IMR-90 (cell line): ENCODE measurements around the gene TFCP2. TPM values are rescaled to one million over a fixed set of nuclear protein-coding genes. Genes with fewer than 3 reads are reported as not detected.

ENCODE experiments used
- ATAC-seq: fragments of 200-7000 bp; cut with Tn5 transposase; 2 replicates; pipeline ENCODE4 v1.9.1; 2020; ENCODE audit warnings: low read depth, mild to moderate bottlenecking, moderate library complexity
- BruUV-seq: library from RNA; stranded (reverse); fragments of 400-500 nt; replicated peaks from 2 replicates; lab custom pipeline; 2021; lab: Mats Ljungman, UMichigan
- CTCF ChIA-PET: fragments of 300-600 bp; formaldehyde crosslinking; extraction: SDS; loops from one replicate; lab custom pipeline; 2021; ENCODE audit warnings: antibody characterized with exemption; lab: Yijun Ruan, JAX
- POLR2A ChIA-PET: fragments of 300-600 bp; sonication (Branson Sonifier 250); formaldehyde crosslinking; loops from one replicate; lab custom pipeline; 2022; ENCODE audit warnings: antibody characterized with exemption; ENCODE audit not compliant: unreplicated experiment; lab: Charles Lee
- DNase-seq: peaks from one replicate; pipeline ENCODE4 v3.0.0; 2013
- H2AFZ ChIP-seq: replicated peaks from 2 replicates; pipeline ENCODE3; 2013; ENCODE audit warnings: low read length, mild to moderate bottlenecking; ENCODE audit not compliant: poor library complexity
- H2AK5ac ChIP-seq: 2 replicates; pipeline ENCODE4 v1.6.1; 2013; ENCODE audit warnings: low read depth, low read length, inconsistent platforms
- H2AK9ac ChIP-seq: replicated peaks from 2 replicates; pipeline ENCODE3; 2013; ENCODE audit warnings: mild to moderate bottlenecking, low read depth, low read length, moderate library complexity; ENCODE audit not compliant: poor library complexity
- H2BK120ac ChIP-seq: 2 replicates; pipeline ENCODE4 v1.6.1; 2013; ENCODE audit warnings: low read depth, low read length, inconsistent platforms
- H2BK15ac ChIP-seq: 3 replicates; pipeline ENCODE4 v1.6.1; 2013; ENCODE audit warnings: low read depth, low read length, inconsistent platforms
- H2BK20ac ChIP-seq: 2 replicates; pipeline ENCODE4 v1.6.1; 2013; ENCODE audit warnings: low read depth, mild to moderate bottlenecking, inconsistent platforms, low read length, moderate library complexity
- H2BK5ac ChIP-seq: 2 replicates; pipeline ENCODE4 v1.6.1; 2013; ENCODE audit warnings: mild to moderate bottlenecking, low read depth, low read length, inconsistent platforms; ENCODE audit not compliant: poor library complexity, severe bottlenecking
- H3K14ac ChIP-seq: replicated peaks from 2 replicates; pipeline ENCODE4 v1.6.1; 2013; ENCODE audit warnings: low read depth, low read length, inconsistent platforms
- H3K18ac ChIP-seq: 2 replicates; pipeline ENCODE4 v1.6.1; 2013; ENCODE audit warnings: low read depth, low read length, control low read depth
- H3K23ac ChIP-seq: 2 replicates; pipeline ENCODE4 v1.6.1; 2013; ENCODE audit warnings: low read depth, low read length, inconsistent platforms
- H3K27ac ChIP-seq: 2 replicates; pipeline ENCODE4 v1.5.1; 2013; ENCODE audit warnings: mild to moderate bottlenecking, control low read depth, low read length; ENCODE audit not compliant: insufficient read depth
- H3K27me3 ChIP-seq: 2 replicates; pipeline ENCODE4 v1.6.1; 2013; ENCODE audit warnings: low read length; ENCODE audit not compliant: control insufficient read depth, insufficient read depth
- H3K36me3 ChIP-seq: 2 replicates; pipeline ENCODE4 v1.6.1; 2013; ENCODE audit warnings: low read length, mixed read lengths; ENCODE audit not compliant: control insufficient read depth, insufficient read depth
- H3K4ac ChIP-seq: 2 replicates; pipeline ENCODE4 v1.6.1; 2013; ENCODE audit warnings: low read depth, low read length, inconsistent platforms
- H3K4me1 ChIP-seq: 2 replicates; pipeline ENCODE4 v1.6.1; 2013; ENCODE audit warnings: low read length, mixed read lengths; ENCODE audit not compliant: control insufficient read depth, insufficient read depth
- H3K4me2 ChIP-seq: 2 replicates; pipeline ENCODE4 v1.6.1; 2013; ENCODE audit warnings: low read depth, mild to moderate bottlenecking, control low read depth, low read length, moderate library complexity
- H3K4me3 ChIP-seq: 2 replicates; pipeline ENCODE4 v1.5.1; 2013; ENCODE audit warnings: low read depth, mild to moderate bottlenecking, control low read depth, low read length, moderate library complexity; ENCODE audit not compliant: insufficient read depth
- H3K56ac ChIP-seq: 2 replicates; pipeline ENCODE4 v1.6.1; 2013; ENCODE audit warnings: low read length, inconsistent platforms; ENCODE audit not compliant: insufficient read depth; ENCODE audit errors: extremely low read depth
- H3K79me1 ChIP-seq, 2 experiments: 2 replicates each; pipeline ENCODE4 v1.6.1; 2013; ENCODE audit warnings: low read length in 2 of 2, inconsistent platforms in 1 of 2, low read depth in 1 of 2
- H3K9ac ChIP-seq: 2 replicates; pipeline ENCODE4 v1.6.1; 2013; ENCODE audit warnings: low read depth, low read length, control low read depth
- H3K9me1 ChIP-seq: 2 replicates; pipeline ENCODE4 v1.6.1; 2013; ENCODE audit warnings: low read length, inconsistent platforms; ENCODE audit not compliant: insufficient read depth
- H3K9me3 ChIP-seq: 2 replicates; pipeline ENCODE4 v1.6.1; 2013; ENCODE audit warnings: low read length; ENCODE audit not compliant: control insufficient read depth, insufficient read depth
- H4K20me1 ChIP-seq: 2 replicates; pipeline ENCODE4 v1.6.1; 2013; ENCODE audit warnings: low read length, inconsistent platforms; ENCODE audit not compliant: insufficient read depth
- H4K5ac ChIP-seq: 2 replicates; pipeline ENCODE4 v1.6.1; 2013; ENCODE audit warnings: mild to moderate bottlenecking, low read depth, low read length, control low read depth
- H4K8ac ChIP-seq, 2 experiments: 2 replicates each; pipeline ENCODE4 v1.6.1; 2013; ENCODE audit warnings: low read depth in 2 of 2, low read length in 2 of 2, control low read depth in 1 of 2, inconsistent platforms in 1 of 2
- H4K91ac ChIP-seq: 2 replicates; pipeline ENCODE4 v1.6.1; 2013; ENCODE audit warnings: low read depth, low read length, inconsistent platforms; ENCODE audit not compliant: insufficient read depth
- CEBPB ChIP-seq: IDR thresholded peaks from 2 replicates; pipeline ENCODE4 v1.6.1; 2012; ENCODE audit warnings: low read depth, low read length, improper control_type of control experiment
- CHD1 ChIP-seq: IDR thresholded peaks from 2 replicates; pipeline ENCODE4 v1.6.1; 2012; ENCODE audit warnings: low read depth, low read length, improper control_type of control experiment
- FOS ChIP-seq: fragments of 150-350 bp; IDR thresholded peaks from 2 replicates; pipeline ENCODE4 v1.6.1; 2016; ENCODE audit warnings: low read depth, low read length
- MAFK ChIP-seq: IDR thresholded peaks from 2 replicates; pipeline ENCODE4 v1.6.1; 2012; ENCODE audit warnings: low read depth, low read length, improper control_type of control experiment
- MXI1 ChIP-seq: IDR thresholded peaks from 2 replicates; pipeline ENCODE4 v1.6.1; 2012; ENCODE audit warnings: low read depth, mild to moderate bottlenecking, low read length, moderate library complexity, borderline replicate concordance
- NFE2L2 ChIP-seq: fragments of 150-350 bp; IDR thresholded peaks from 2 replicates; pipeline ENCODE4 v1.6.1; 2016; ENCODE audit warnings: low read depth, mild to moderate bottlenecking, low read length
- RFX5 ChIP-seq: IDR thresholded peaks from 2 replicates; pipeline ENCODE4 v1.8.0; 2012; ENCODE audit warnings: low read depth, mild to moderate bottlenecking, low read length, moderate library complexity
- SMC3 ChIP-seq: fragments of 150-350 bp; IDR thresholded peaks from 2 replicates; pipeline ENCODE4 v1.6.1; 2016; ENCODE audit warnings: low read depth, mild to moderate bottlenecking, antibody characterized with exemption, low read length, moderate library complexity
- USF2 ChIP-seq: fragments of 150-350 bp; IDR thresholded peaks from 2 replicates; pipeline ENCODE4 v1.6.1; 2017; ENCODE audit warnings: mild to moderate bottlenecking, antibody characterized with exemption, low read length, low read depth
- WGBS, 2 experiments: methylation state at CpG; one replicate each; pipeline versions ENCODE4 v1.1.5 to v1.1.7; 2013; ENCODE audit warnings: missing lambda C conversion rate in 2 of 2; ENCODE audit not compliant: insufficient read length in 1 of 2; ENCODE audit errors: extremely low coverage in 2 of 2; 5-methylcytosine and 5-hydroxymethylcytosine counted together
- dilution Hi-C: fragments of 300-500 bp; cut with HindIII; formaldehyde crosslinking; loops from one replicate; pipeline ENCODE4 v1.14.3; 2018; ENCODE audit warnings: low sequenced_read_pairs; ENCODE audit not compliant: unreplicated experiment
- in situ Hi-C: fragments of 300-500 bp; cut with MboI; formaldehyde crosslinking; loops from 3 replicates; pipeline ENCODE4 v1.14.3; 2019; ENCODE audit warnings: low sequenced_read_pairs, inconsistent platforms, mixed read lengths
- intact Hi-C: fragments of 100-400 bp; cut with micrococcal nuclease; formaldehyde crosslinking; loops from 2 replicates; pipeline ENCODE4 v1.10.0; 2022
- polyA plus RNA-seq, 3 experiments: library from polyadenylated mRNA; depleted of rRNA; stranded (reverse); fragments of >200 nt; gene quantifications; 2 replicates each; pipeline ENCODE4 v1.2.3, GENCODE V29; 2012; ENCODE audit warnings: low replicate concordance in 1 of 3
- total RNA-seq: library from RNA; depleted of rRNA; stranded (reverse); fragments of >200 nt; gene quantifications from 2 replicates; pipeline ENCODE4 v1.2.3, GENCODE V29; 2012

Gene TFCP2
- total and polyA plus RNA-seq, 2 of the 4 experiments (the other 2 are of a cell fraction), result 10.0 to 15.4 TPM

GRCh38 chr12:51202718-51203117, 29.8 kb upstream of the TFCP2 start:
- H2BK120ac ChIP-seq, result no peak overlapping the region
- H4K91ac ChIP-seq, result no peak overlapping the region
- H2AK9ac ChIP-seq, result no peak overlapping the region
- ATAC-seq (no peak), DNase-seq (no peak)
- POLR2A ChIA-PET, result no interaction called here
- H4K8ac ChIP-seq, result no peak overlapping the region
- in situ Hi-C loops (no loop called here), dilution Hi-C loops (no loop called here), intact Hi-C loops (no loop called here)
- H3K4ac ChIP-seq, result no peak overlapping the region
- no peak overlapping the region for H3K9ac ChIP-seq
- no peak overlapping the region for H3K4me3 ChIP-seq
- no TSS peak for BruUV-seq
- H3K23ac ChIP-seq, result no peak overlapping the region
- TF ChIP-seq RFX5 (no peak), USF2 (no peak), MAFK (no peak), CEBPB (no peak), SMC3 (no peak), FOS (no peak), MXI1 (no peak), CHD1 (no peak), NFE2L2 (no peak)
- no CpG with 5 or more reads among the region's 5 CpGs for WGBS, 2 experiments
- no peaks in the 10 kb centered on the region for H3K27me3 ChIP-seq
- no peak overlapping the region for H3K4me2 ChIP-seq
- H3K14ac ChIP-seq, result no peak overlapping the region
- H4K5ac ChIP-seq, result no peak overlapping the region
- peaks cover 7% of the 10 kb centered on the region for H3K9me1 ChIP-seq
- no peak overlapping the region for H2BK15ac ChIP-seq
- H3K36me3 ChIP-seq, result peaks cover 11% of the 10 kb centered on the region
- H2AK5ac ChIP-seq, result no peak overlapping the region
- no peak overlapping the region for H2AFZ ChIP-seq
- H4K20me1 ChIP-seq, result no peaks in the 10 kb centered on the region
- H2BK20ac ChIP-seq, result no peak overlapping the region
- no peaks in the 10 kb centered on the region for H3K79me1 ChIP-seq
- H2BK5ac ChIP-seq, result no peak overlapping the region
- H3K4me1 ChIP-seq, result no peaks in the 10 kb centered on the region; the same call in 1 of the 2 replicates
- CTCF ChIA-PET, result interaction anchor here (0.5 kb wide), 1 partner anchor 17 kb away, joined by 3 read pairs; no protein-coding TSS in a partner anchor
- H3K18ac ChIP-seq, result no peak overlapping the region
- peaks cover 4% of the 10 kb centered on the region; the same call in 1 of the 2 replicates for H3K9me3 ChIP-seq
- no peak overlapping the region for H3K56ac ChIP-seq
- H3K27ac ChIP-seq, result no peak overlapping the region
